HepG2 (cell line): ENCODE measurements around the gene S100A8. TPM values are rescaled to one million over a fixed set of nuclear protein-coding genes. Genes with fewer than 3 reads are reported as not detected.

Experiments
- DR1 ChIP-seq: sonication (generic); formaldehyde crosslinking; IDR thresholded peaks from 2 replicates; pipeline ENCODE4 v1.8.0; 2021; ENCODE audit warnings: mild to moderate bottlenecking, missing genetic modification reagents, inconsistent platforms
- GRHL1 ChIP-seq: sonication (generic); formaldehyde crosslinking; conservative IDR thresholded peaks from 2 replicates; pipeline ENCODE4 v1.8.0; 2022; ENCODE audit warnings: missing genetic modification reagents
- JARID2 ChIP-seq: sonication (generic); formaldehyde crosslinking; IDR thresholded peaks from 2 replicates; pipeline ENCODE4 v1.8.1; 2023; ENCODE audit warnings: missing genetic modification reagents, inconsistent platforms; ENCODE audit not compliant: insufficient replicate concordance
- JUNB ChIP-seq: sonication (generic); formaldehyde crosslinking; IDR thresholded peaks from 2 replicates; pipeline ENCODE4 v1.8.0; 2022; ENCODE audit warnings: missing genetic modification reagents, mild to moderate bottlenecking, borderline replicate concordance
- KLF16 ChIP-seq, 2 experiments: sonication (generic) in 1 of 2; formaldehyde crosslinking in 1 of 2; IDR thresholded peaks; 2 replicates each; pipeline versions ENCODE4 v1.6.1 to v1.8.0; 2016 to 2023; ENCODE audit warnings: missing genetic modification reagents in 2 of 2, missing compliant biosample characterization in 1 of 2
- MAFF ChIP-seq: IDR thresholded peaks from 2 replicates; pipeline ENCODE4 v1.6.1; 2011; ENCODE audit warnings: low read depth, low read length, improper control_type of control experiment
- PTBP1 ChIP-seq: fragments of 200-400 bp; formaldehyde crosslinking; IDR thresholded peaks from 2 replicates; pipeline ENCODE4 v1.6.1; 2018; ENCODE audit warnings: low read length, low read depth; ENCODE audit not compliant: poor library complexity, severe bottlenecking
- SP140L ChIP-seq: sonication (generic); formaldehyde crosslinking; IDR thresholded peaks from 2 replicates; pipeline ENCODE4 v1.4.0; 2020; ENCODE audit warnings: missing genetic modification reagents, borderline replicate concordance
- SUZ12 ChIP-seq: fragments of 150-350 bp; IDR thresholded peaks from 2 replicates; pipeline ENCODE4 v1.6.1; 2014; ENCODE audit warnings: low read depth, low read length
- U2AF2 ChIP-seq: fragments of 200-400 bp; formaldehyde crosslinking; IDR thresholded peaks from 2 replicates; pipeline ENCODE4 v1.6.1; 2017; ENCODE audit warnings: low read depth, mild to moderate bottlenecking, low read length
- ZBTB38 ChIP-seq: sonication (generic); formaldehyde crosslinking; IDR thresholded peaks from 2 replicates; pipeline ENCODE4 v1.5.1; 2020; ENCODE audit warnings: mild to moderate bottlenecking, missing genetic modification reagents
- ZC3H4 ChIP-seq: sonication (generic); formaldehyde crosslinking; IDR thresholded peaks from 2 replicates; pipeline ENCODE4 v1.4.0; 2020; ENCODE audit warnings: missing genetic modification reagents, borderline replicate concordance
- ZFP36L2 ChIP-seq: sonication (generic); formaldehyde crosslinking; IDR thresholded peaks from 2 replicates; pipeline ENCODE4 v1.4.0; 2020; ENCODE audit warnings: missing genetic modification reagents
- ZFYVE20 ChIP-seq: sonication (generic); formaldehyde crosslinking; IDR thresholded peaks from 2 replicates; pipeline ENCODE4 v1.8.0; 2023; ENCODE audit warnings: low read depth, mild to moderate bottlenecking, moderate library complexity, missing genetic modification reagents, borderline replicate concordance
- ZNF678 ChIP-seq: sonication (generic); formaldehyde crosslinking; IDR thresholded peaks from 2 replicates; pipeline ENCODE4 v1.4.0; 2020; ENCODE audit warnings: mild to moderate bottlenecking, missing genetic modification reagents
- ZNF740 ChIP-seq: sonication (generic); formaldehyde crosslinking; IDR thresholded peaks from 2 replicates; pipeline ENCODE4 v1.4.0; 2020; ENCODE audit warnings: missing genetic modification reagents
- polyA plus RNA-seq, 8 experiments: library from polyadenylated mRNA; depleted of rRNA in 3 of 8; stranded (reverse) in 7 of 8; unstranded in 1 of 8; fragments of >200 nt; fragmentation: Illumina TruSeq in 4 of 8; extraction: Trizol in 4 of 8; gene quantifications; 2 replicates each; pipeline versions ENCODE4 v1.2.1 to v1.2.3, GENCODE V29; 2011 to 2016; ENCODE audit warnings: low read depth in 4 of 8, missing spikeins in 1 of 8, mixed read lengths in 1 of 8; ENCODE audit not compliant: insufficient read depth in 1 of 8
- total RNA-seq, 5 experiments: library from RNA; depleted of rRNA; stranded (reverse); fragments of >200 nt; fragmentation: Illumina TruSeq; extraction: Trizol; gene quantifications; 2 replicates each; pipeline ENCODE4 v1.2.3, GENCODE V29; 2016; ENCODE audit warnings: low read depth in 1 of 5
- TF ChIP-seq, protein P1 (sequence below): sonication (generic); formaldehyde crosslinking; IDR thresholded peaks from 2 replicates; pipeline ENCODE4; 2020; ENCODE audit warnings: missing genetic modification reagents, mild to moderate bottlenecking, borderline replicate concordance
- TF ChIP-seq, protein P2 (sequence below): sonication (generic); formaldehyde crosslinking; IDR thresholded peaks from 2 replicates; pipeline ENCODE4 v1.8.0; 2022; ENCODE audit warnings: missing genetic modification reagents, low read depth, mild to moderate bottlenecking, borderline replicate concordance
- TF ChIP-seq, protein P3 (sequence below): sonication (generic); IDR thresholded peaks from 2 replicates; pipeline ENCODE4 v1.6.1; 2016; ENCODE audit warnings: low read depth, borderline replicate concordance
- TF ChIP-seq, protein P4 (sequence below): sonication (generic); formaldehyde crosslinking; IDR thresholded peaks from 2 replicates; pipeline ENCODE4 v1.4.0; 2020; ENCODE audit warnings: missing genetic modification reagents, mild to moderate bottlenecking, borderline replicate concordance

S100A8 gene
- total and polyA plus RNA-seq, 2 of the 13 experiments (the other 11 are each of a cell fraction or from before 2014, with no cell fraction given) = not detected

- TF ChIP-seq, protein P1, sequence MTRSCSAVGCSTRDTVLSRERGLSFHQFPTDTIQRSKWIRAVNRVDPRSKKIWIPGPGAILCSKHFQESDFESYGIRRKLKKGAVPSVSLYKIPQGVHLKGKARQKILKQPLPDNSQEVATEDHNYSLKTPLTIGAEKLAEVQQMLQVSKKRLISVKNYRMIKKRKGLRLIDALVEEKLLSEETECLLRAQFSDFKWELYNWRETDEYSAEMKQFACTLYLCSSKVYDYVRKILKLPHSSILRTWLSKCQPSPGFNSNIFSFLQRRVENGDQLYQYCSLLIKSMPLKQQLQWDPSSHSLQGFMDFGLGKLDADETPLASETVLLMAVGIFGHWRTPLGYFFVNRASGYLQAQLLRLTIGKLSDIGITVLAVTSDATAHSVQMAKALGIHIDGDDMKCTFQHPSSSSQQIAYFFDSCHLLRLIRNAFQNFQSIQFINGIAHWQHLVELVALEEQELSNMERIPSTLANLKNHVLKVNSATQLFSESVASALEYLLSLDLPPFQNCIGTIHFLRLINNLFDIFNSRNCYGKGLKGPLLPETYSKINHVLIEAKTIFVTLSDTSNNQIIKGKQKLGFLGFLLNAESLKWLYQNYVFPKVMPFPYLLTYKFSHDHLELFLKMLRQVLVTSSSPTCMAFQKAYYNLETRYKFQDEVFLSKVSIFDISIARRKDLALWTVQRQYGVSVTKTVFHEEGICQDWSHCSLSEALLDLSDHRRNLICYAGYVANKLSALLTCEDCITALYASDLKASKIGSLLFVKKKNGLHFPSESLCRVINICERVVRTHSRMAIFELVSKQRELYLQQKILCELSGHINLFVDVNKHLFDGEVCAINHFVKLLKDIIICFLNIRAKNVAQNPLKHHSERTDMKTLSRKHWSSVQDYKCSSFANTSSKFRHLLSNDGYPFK (CRISPR knock-in tag) = no peak
- TF ChIP-seq DR1 (CRISPR knock-in tag) = no peak
- TF ChIP-seq ZFP36L2 = peak; percentile 89; the same call in 1 of the 2 replicates
- TF ChIP-seq ZNF740 = no peak
- no peak for TF ChIP-seq ZNF678 (CRISPR knock-in tag)
- TF ChIP-seq PTBP1 = no peak
- peak in 1 of 2 experiments; percentile 67; a peak in 1 of 4 replicates for TF ChIP-seq KLF16 (CRISPR knock-in tag; IDR thresholded peaks at IDR 0.05)
- TF ChIP-seq, protein P2, sequence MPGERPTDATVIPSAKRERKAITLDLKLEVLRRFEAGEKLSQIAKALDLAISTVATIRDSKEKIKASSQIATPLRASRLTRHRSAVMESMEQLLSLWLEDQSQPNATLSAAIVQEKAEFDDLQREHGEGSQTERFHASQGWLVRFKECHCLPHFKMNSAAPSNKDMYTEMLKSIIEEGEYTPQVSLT (CRISPR knock-in tag) = no peak
- TF ChIP-seq, protein P3, sequence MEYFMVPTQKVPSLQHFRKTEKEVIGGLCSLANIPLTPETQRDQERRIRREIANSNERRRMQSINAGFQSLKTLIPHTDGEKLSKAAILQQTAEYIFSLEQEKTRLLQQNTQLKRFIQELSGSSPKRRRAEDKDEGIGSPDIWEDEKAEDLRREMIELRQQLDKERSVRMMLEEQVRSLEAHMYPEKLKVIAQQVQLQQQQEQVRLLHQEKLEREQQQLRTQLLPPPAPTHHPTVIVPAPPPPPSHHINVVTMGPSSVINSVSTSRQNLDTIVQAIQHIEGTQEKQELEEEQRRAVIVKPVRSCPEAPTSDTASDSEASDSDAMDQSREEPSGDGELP = no peak
- no peak for TF ChIP-seq JARID2 (CRISPR knock-in tag)
- TF ChIP-seq SUZ12 = no peak
- TF ChIP-seq JUNB = no peak
- no peak for TF ChIP-seq U2AF2
- TF ChIP-seq SP140L (CRISPR knock-in tag) = peak; percentile 89; the same call in 1 of the 2 replicates
- no peak for TF ChIP-seq MAFF
- no peak for TF ChIP-seq ZBTB38
- no peak for TF ChIP-seq GRHL1 (CRISPR knock-in tag)
- TF ChIP-seq, protein P4, sequence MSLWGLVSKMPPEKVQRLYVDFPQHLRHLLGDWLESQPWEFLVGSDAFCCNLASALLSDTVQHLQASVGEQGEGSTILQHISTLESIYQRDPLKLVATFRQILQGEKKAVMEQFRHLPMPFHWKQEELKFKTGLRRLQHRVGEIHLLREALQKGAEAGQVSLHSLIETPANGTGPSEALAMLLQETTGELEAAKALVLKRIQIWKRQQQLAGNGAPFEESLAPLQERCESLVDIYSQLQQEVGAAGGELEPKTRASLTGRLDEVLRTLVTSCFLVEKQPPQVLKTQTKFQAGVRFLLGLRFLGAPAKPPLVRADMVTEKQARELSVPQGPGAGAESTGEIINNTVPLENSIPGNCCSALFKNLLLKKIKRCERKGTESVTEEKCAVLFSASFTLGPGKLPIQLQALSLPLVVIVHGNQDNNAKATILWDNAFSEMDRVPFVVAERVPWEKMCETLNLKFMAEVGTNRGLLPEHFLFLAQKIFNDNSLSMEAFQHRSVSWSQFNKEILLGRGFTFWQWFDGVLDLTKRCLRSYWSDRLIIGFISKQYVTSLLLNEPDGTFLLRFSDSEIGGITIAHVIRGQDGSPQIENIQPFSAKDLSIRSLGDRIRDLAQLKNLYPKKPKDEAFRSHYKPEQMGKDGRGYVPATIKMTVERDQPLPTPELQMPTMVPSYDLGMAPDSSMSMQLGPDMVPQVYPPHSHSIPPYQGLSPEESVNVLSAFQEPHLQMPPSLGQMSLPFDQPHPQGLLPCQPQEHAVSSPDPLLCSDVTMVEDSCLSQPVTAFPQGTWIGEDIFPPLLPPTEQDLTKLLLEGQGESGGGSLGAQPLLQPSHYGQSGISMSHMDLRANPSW (CRISPR knock-in tag) = no peak
- TF ChIP-seq ZFYVE20 (CRISPR knock-in tag) = no peak
- TF ChIP-seq ZC3H4 (CRISPR knock-in tag) = no peak
Measured at GRCh38 chr1:153422450-153423068, 31.7 kb upstream of the S100A8 start (continued).
